NK-92 (cell line): Measurements from ENCODE around the gene NDUFB7.
"Not testable (repeated sequence)": the region's sequence is repeated elsewhere in the genome, so short reads cannot be mapped to it uniquely, and the experiment has no call there.

Experiments
- DNase-seq: peaks from one replicate; lab custom pipeline; 2025; ENCODE audit not compliant: unreplicated experiment; lab: John Stamatoyannopoulos, UW

Gene NDUFB7

GRCh38 chr19:14575428-14575980, 3.6 kb upstream of the NDUFB7 start:
- DNase-seq: no peak

DNA sequence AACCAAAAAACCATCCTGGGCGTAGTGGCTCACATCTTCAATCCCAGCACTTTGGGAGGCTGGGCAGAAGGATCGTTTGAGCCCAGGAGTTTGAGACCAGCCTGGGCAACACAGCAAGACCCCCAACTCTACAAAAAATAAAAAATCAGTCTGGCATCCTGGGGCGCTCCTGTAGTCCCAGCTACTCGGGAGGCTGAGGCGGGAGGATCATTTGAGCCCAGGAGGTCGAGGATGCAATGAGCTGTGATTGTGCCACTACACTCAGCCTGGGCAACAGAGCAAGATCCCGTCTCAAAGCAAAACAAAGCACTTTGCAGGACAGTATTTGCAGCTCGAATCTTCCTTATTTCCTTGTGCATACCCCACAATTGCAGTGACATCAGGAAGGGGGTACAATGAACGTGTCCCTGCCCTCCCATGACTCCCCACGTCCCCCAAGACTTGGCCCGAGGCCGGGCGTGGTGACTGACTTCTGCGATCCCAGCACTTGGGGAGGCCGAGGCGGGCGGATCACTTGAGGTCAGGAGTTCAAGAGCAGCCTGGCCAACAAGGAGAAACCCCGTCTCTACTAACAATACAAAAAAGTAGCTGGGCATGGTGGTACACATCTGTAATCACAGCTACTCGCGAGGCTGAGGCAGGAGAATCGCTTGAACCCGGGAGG, 870 bp downstream of the NDUFB7 start:
- DNase-seq: no peak

DNA sequence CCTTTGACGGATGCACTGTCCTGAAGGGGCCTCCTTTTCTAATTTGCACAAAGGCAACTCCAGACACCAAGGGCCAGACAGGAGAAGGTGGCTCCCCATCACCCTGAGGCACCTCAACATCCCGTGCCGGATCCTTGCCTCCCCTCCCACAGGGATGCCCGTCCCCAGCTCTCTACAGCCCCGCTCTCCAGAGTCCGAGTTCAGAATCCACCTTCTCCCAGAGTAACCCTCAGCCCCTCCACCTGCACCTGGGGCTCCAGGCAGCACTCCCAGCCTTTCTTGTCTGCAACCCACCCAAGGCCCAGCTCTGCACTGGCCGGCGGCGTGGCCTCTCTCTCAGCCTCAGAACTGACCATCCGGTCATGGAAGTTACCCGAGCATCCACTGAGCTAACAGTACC, 4.8 kb downstream of the NDUFB7 start:
- DNase-seq: no peak

DNA sequence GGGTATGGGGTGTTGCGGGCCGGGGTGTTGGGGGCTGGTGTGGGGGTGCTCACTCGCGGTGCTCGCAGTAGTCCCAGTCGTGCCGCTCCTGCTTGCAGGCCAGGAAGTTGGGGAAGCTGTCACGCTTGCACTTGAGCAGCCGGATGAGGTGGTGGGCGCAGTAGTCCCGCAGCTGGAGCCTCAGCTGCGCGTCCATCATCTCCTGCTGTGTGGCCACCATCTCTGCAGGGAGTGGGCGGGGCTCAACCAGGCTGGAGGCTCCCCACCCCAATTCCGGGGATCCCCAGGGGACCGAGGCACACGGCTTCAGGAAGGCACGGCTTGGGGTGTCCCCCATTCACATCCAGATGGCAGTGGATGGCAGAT, 5.2 kb downstream of the NDUFB7 start:
- DNase-seq: no peak

DNA sequence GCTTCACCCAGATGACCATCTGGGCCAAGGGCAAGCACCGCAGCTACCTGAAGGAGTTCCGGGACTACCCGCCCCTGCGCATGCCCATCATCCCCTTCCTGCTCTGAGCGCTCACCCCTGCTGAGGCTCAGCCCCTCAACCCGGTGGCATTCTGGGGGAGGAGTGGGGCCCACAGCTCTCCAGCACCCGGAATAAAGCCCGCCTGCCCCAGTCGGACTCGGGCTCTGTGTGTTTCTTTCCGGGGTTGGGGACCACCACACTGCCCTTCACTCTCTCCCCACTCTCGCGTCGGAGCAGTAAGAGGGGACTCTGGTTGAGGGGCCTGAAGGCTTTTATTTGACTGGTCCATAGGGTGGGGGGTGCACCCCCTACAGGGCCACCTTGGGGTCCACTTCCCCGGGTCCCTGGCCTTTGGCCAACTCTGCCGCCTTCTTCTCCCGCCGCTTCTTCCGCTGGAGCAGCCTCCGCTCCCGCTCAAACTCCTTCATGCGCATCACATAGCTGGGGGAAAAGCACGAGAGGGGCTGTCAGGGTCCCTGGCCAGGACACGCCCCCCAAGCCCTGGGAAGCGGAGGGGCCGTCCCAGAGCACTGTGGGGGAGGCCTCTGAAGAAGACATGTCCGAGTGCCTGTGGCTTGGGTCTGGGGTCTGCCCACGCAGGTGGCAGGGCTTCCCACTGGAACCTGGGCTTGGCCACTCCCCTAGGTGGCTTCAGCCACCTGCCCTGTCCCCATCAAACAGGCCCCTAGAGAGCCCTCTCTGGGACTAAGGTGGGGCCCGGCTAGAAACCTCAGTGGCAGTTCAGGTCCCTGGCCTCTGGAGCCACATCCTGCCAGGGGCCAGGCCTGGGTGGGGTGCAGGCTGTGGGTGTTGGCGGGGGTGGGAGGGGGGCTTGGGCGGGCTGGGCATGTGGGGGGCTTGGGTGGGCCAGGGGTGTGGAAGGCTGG, 5.8 kb downstream of the NDUFB7 start:
- no peak for DNase-seq

DNA sequence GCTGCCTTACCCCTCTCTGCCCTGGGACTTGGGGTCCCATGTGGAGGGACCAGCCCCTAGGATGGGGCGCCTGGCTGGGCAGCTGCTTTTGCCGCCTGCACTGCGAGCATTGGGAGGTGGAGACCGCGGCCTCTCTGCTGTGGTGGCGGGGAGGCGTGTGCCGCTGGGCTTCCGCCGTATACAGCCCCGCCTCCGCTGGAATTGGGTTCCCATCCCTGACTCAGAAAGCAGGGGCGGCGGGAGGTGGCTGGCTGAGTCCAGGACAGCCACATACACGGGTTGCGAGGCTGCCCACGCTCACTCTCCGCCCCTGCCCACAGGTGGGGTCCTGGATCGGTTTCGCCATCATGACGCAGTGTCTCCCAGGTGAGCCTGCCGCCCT, 6.6 kb downstream of the NDUFB7 start:
- no peak for DNase-seq

DNA sequence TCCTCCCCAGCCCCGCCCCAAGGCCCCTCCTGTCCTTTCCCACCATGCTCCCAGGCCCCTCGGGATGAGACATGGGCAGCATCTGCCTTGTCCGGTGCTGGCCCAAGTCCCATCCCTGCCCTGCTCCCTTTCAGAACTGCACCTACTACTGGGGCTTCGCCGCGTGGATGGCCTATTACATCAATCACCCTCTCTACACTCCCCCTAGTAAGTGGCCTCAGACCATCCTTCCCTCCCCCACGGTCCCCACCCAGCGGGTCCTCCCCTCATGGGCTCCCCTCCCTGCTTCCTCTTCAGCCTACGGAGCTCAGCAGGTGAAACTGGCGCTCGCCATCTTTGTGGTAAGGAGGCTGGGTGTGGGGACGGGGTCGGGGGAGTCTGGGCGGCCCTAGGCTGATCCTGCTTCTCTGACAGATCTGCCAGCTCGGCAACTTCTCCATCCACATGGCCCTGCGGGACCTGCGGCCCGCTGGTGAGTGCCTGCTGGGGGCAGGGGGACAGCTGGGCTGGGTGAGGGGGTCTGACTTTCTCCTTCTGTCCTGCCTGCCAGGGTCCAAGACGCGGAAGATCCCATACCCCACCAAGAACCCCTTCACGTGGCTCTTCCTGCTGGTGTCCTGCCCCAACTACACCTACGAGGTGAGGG, 7.1 kb downstream of the NDUFB7 start:
- DNase-seq: not testable (repeated sequence)

GRCh38 chr19:14563989-14564651, 7.7 kb downstream of the NDUFB7 start:
- no peak for DNase-seq

DNA sequence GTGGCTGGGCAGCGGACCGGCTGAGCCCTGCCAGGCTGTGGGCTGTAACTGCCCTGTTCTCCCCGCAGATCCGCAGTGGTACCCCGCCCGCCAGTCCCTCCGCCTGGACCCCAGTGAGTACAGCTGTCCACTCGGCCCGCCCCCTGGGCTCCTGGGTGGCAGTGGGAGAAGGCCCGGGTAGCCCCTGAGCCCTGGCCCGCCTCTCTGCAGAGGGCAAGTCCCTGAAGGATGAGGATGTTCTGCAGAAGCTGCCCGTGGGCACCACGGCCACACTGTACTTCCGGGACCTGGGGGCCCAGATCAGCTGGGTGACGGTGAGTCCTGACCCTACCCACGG, 8.3 kb downstream of the NDUFB7 start:
- DNase-seq: no peak

GRCh38 chr19:14562660-14563589, 8.9 kb downstream of the NDUFB7 start:
- DNase-seq: no peak

GRCh38 chr19:14561847-14562351, 10.0 kb downstream of the NDUFB7 start:
- DNase-seq: no peak

DNA sequence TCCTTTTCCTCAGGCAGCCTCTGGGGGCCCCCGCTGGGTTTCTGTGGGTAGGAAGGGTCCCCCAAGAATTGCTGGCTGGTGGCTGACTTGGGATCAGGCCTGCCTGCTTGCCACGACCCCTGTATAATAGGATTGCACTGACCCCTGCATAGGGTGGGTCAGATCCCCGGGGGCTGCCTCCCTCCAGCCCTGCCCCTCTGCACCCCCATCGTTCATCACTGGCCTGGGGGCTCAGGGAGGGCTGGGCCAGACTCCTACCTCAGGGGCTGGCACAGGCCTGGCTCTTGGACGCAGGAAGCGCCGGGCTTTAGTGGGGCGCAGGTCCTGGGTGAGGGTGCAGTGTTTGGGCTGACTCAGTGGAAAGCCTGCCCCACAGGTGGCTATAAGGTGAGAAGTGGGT, 10.6 kb downstream of the NDUFB7 start:
- no peak for DNase-seq

DNA sequence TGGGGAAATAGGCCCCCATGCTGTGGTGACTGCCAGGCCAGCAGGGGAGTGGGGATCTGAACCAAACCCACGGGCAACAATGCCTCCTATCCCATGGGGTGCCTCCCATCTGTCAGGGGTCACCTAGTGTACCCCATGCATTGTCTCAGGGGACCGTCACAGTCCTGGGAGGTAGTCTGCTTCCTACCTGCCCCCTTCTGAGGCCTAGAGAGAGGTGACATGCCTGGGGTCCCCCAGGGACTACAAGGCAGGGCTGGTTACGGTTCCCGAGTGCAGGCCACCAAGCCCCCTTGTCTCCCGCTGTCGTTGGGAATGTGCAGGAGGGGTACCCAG, 11.1 kb downstream of the NDUFB7 start:
- no peak for DNase-seq

GRCh38 chr19:14559916-14560775, 11.7 kb downstream of the NDUFB7 start:
- no peak for DNase-seq

GRCh38 chr19:14558370-14559066, 13.3 kb downstream of the NDUFB7 start:
- DNase-seq: no peak

- no peak for DNase-seq
Measured at GRCh38 chr19:14556662-14557188, 15.1 kb downstream of the NDUFB7 start.

DNA sequence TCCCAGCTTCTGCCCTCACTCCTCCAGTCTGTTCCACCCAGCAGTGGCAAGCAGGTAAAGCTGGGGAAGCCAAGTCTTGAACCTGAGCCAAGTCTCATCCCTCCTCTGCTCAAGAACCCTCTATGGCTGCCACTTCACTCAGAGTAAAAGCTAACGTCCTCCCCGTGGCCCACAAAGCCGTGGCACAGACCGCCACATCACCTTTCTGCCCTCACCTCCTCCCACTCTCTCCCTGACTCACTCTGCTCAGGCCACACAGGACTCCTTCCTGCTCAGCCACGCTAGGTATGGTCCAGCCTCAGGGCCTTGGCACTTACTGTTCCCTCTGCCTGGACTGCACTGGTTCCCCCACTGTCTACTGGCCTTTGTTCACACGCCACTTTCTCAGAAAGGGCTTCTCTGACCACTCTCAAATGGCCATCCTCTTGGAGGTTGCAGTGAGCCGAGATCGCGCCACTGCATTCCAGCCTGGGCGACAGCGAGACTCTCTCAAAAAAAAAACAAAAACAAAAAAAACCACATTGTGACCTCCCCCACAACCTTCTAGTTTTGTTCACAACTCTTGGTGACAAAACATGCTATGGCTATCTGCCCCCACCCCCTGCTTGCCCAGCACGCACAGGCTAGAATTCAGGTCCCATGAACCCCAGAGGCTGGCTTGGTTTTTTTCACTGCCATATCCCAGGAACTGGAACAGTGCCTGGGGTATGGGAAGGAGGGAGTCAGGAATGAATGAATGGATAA, 15.8 kb downstream of the NDUFB7 start:
- DNase-seq: no peak

DNA sequence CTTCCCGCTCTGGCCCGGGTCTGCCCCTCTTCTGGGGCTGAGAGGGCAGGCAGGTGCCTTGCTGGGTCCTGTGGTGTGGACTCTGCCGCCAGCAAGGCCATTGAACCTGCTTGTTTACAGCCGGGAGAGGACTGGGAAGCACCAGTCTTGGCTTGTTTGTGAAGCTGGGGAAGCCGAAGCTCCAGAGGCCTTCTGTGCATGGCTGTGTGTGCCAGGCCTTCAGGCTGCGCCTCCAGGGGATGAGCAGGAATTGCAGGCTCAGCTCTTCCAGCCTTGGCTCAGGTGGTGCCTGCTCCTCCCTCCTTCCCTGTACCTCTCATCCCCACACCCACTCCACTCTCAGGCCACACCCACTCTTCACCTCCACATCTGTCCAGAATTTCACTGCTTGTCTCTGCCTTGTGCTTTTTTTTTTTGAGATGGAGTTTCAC, 17.5 kb downstream of the NDUFB7 start:
- no peak for DNase-seq
